Brain pericyte (primary cell): ENCODE data around the gene FUT6.
A peak's percentile ranks its signal among the peaks of the same experiment; 100 is the strongest.
"Not testable (repeated sequence)": the region's sequence is repeated elsewhere in the genome, so short reads cannot be mapped to it uniquely, and the experiment has no call there.

ENCODE experiments used
- DNase-seq: peaks from one replicate; pipeline ENCODE4 v3.0.0-alpha.2; 2012; ENCODE audit warnings: low read depth, low spot score

The FUT6 gene

DNA sequence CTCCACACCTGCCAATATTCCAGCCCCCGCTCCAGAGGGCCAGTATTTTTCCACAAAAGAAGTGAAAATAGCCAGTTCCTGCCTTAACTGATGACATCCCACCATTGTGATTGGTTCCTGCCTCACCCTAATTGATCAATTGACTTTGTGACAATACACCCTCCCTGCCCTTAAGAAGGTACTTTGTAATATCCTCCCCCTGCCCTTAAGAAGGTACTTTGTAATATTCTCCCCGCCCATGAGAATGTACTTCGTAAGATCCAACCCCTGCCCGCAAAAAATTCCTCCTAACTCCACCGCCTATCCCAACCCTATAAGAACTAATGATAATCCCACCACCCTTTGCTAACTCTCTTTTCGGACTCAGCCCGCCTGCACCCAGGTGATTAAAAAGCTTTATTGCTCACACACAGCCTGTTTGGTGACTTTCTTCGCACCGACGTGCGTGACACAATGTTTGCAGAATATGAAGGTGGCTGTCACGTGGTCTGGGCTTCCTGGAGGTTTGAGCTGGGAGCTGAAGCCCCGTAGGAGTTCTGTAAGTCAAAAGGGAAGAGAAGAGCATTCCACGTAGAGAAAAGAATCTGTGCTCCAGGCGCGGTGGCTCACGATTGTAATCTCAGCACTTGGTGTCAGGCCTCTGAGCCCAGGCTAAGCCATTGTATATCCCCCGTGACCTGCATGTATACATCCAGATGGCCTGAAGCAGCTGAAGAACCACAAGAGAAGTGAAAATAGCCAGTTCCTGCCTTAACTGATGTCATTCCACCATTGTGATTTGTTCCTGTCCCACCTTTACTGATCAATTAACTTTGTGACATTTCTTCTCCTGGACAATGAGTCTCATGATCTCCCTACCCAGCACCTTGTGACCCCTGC is 17.9 kb upstream of the FUT6 start:
- DNase-seq = no peak

DNA sequence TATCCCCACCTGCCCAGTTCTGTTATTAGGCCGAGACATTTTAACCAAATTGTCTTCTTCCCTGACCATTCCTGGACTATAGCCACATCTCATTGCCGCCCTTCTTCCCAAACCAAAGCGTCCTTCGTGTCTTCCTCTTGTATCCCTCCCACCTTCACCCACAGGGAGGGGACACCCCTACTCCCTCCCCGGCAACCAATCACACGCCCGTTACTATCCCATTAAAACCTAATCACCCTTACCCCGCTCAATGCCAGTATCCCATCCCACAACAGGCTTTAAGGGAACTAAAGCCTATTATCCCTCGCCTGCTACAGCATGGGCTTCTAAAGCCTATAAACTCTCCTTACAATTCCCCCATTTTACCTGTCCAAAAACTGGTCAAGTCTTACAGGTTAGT is 15.6 kb upstream of the FUT6 start:
- DNase-seq = not testable (repeated sequence)

DNA sequence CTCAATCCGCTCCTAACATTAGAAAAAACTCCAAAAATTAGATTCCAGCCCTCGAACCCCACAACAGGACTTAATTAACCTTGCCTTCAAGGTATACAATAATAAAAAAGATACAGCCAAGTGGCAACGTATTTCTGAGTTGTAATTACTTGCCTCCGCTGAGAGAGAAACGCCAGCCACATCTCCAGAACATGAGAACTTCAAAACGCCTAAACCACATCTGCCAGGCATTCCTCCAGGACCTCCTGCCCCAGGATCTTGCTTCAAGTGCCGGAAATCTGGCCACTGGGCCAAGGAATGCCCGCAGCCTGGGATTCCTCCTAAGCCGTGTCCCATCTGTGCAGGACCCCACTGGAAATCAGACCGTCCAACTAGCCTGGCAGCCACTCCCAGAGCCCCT is 14.6 kb upstream of the FUT6 start:
- DNase-seq = not testable (repeated sequence)

DNA sequence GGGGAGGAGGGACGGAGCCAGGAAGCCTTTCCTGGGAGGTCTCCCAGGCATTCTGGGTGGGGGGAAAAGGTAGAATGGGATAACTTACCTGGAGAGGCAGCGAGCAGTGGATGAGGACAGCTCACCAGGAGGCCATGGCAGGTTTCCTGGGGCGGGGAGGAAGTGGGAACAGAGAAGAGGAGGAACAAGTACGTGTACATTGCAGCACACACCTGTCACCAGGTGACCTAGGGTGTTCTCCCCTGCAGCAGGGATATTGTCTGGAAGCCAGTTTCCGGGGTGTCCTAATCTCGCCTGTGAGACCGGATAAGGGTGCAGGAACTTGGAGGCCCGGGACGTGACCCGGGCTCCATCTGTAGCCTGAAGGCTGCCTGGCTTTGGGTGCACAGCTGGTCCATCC is 11.8 kb upstream of the FUT6 start, which contains the start of gene FUT3:
Gene FUT3 (minus strand): TSS at position 148 of the 400 bp plus-strand sequence.
- no peak for DNase-seq

DNA sequence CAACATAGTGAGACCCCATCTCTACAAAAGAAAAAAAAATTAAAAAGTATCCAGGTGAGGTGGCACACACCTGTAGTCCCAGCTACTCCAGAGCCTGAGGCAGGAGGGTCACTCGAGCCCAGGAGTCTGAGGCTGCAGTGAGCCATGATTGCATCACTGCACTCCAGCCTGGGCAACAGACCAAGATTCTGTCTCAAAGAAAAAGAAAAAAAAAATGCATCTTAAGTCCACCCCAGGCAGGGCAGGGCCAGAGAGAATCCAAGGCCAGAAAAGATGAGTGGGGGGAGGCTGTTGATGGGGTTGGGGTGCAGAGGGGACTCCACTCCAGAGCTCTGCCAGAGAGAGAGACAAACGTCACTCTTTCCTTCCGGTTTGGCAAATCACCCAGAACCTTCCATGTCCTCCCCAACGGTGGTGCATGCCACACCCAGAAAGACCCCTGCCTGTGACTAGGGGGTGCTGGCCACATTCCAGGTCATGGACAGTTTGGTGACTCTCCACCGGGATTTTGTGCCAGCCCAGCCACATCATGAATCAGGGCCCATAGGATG is 11.3 kb upstream of the FUT6 start:
- DNase-seq = no peak

DNA sequence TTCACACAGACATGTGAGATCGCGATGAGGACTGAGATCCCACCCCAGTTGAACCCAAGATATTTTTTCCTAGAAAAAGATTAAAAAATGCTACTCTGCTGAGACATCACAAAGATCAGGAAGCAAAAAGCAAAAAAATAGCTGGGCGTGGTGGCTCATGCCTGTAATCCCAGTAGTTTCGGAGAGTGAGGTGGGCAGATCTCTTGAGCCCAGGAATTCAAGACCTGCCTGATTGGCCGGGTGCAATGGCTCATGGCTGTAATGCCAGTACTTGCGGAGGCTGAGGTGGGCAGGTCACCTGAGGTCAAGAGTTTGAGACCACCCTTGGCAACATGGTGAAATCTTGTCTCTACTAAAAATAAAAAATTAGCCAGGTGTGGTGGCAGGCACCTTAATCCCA is 10.7 kb upstream of the FUT6 start:
- DNase-seq = no peak

DNA sequence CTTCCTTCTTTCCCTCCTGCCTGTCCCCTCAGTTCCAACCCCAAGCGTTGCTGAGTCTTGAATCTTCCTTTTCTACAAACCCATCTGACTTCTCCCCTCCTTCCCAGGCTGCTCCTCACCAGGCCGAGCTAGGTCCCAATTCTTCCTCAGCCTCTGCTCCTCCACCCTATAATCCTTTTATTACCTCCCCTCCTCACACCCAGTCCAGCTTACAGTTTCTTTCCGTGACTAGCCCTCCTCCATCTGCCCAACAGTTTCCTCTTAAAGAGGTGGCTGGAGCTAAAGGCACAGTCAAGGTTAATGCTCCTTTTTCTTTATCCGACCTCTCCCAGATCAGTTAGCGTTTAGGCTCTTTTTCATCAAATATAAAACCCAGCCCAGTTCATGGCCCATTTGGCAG is 9.1 kb upstream of the FUT6 start:
- DNase-seq = not testable (repeated sequence)

DNA sequence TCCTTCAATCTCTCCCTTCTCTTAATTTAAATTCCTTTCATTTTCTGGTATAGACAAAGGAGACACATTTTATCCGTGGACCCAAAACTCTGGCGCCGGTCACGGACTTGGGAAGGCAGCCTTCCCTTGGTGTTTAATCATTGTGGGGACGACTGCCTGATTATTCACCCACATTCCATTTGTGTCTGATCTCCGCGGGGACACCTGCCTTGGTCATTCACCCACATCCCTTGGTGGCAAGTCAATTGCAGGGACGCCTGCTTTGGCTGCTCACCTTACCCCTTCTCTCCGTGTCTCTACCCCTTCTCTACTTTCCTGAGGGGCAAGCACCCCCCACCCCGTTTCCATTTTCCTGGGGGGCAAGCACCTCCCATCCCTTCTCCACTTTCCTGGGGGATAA is 8.3 kb upstream of the FUT6 start:
- not testable (repeated sequence) for DNase-seq

DNA sequence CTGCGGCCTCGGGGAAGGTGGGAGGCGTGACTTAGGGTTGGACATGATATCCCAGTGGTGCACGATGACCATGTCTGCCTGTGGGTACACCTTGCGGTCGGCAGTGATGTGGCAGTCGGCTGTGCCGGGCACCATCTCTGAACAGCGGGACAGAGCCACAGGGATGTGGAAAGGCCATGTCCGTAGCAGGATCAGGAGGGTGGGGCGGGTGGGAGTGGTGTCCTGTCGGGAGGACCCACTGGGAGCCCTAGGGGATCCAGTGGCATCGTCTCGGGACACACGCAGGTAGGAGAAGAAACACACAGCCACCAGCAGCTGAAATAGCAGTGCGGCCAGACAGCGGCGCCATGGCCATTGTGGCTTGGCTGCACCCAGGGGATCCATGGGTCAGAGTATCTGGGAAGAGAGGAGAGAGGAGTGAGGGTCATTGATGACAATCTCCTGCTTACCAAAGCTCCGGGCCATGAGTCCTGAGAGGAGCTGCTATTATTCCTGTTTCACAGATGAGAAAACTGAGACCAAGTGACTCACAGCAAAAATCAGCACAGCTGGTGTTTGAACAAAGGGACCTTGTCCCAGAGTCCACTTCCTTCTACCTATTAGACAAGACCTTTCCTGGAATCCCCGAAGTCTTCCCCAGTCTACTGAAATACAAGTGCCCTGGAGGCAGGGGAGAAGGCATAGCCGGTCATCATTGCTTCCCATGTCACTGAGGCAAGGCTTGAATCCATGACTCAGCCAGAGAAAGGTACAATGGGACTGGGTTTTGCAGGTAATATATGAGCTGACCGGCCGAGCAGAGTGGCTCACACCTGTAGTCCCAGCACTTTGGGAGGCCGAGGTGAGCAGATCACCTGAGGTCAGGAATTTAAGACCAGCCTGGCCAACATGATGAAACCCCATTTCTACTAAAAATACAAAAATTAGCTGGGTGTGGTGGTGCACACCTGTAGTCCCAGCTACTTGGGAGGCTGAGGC is 5.2 kb upstream of the FUT6 start:
- DNase-seq = no peak

DNA sequence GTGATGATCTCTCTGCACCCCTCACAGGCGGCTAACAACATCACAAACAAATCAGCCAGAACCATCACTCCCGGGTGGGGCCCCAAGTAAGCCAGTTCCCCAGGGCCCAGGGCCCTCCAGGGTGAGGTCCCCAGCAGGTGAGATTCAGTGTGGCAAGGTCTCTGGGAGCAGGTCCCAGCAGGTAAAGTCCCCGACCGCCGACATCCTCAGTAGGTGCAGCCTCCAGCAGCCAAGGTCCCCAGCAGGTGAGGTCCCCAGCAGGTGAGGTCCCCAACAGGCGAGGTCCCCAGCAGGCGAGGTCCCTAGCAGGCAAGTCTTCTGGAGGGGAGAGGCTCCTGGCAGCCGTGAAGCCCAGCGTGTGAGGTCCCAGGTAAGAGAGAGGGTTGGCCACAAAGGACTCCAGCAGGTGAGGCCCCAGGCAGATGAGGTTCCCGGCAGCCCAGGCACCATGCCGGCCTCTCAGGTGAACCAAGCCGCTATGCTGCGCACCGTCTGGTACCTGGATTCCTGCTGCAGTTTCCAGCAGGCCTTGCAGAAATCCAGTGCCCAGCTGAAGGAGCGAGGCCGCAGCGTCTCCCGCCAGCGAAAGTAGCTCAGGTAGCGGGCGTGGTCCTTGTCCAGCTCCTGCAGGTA is 3.9 kb upstream of the FUT6 start:
- DNase-seq = no peak

DNA sequence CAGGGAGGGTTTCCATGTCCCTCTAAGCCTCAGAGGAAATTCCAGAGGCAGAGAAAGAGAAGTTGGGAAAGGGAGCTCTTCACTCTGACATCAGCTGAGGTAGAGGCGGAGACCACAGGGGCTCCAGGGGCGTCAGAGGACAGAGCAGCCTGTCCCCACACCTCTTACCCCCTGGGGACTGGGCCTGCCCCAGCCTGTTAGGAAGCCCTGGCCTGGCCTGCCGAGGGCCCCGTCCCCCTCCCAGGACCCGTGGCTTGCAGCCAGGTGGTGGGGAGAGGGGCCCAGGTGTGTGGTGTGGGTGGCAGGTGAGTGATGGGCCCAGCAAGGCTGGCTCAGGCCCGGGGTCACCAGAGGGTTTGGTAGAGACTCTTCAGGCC is 2.2 kb upstream of the FUT6 start:
- not testable (repeated sequence) for DNase-seq

DNA sequence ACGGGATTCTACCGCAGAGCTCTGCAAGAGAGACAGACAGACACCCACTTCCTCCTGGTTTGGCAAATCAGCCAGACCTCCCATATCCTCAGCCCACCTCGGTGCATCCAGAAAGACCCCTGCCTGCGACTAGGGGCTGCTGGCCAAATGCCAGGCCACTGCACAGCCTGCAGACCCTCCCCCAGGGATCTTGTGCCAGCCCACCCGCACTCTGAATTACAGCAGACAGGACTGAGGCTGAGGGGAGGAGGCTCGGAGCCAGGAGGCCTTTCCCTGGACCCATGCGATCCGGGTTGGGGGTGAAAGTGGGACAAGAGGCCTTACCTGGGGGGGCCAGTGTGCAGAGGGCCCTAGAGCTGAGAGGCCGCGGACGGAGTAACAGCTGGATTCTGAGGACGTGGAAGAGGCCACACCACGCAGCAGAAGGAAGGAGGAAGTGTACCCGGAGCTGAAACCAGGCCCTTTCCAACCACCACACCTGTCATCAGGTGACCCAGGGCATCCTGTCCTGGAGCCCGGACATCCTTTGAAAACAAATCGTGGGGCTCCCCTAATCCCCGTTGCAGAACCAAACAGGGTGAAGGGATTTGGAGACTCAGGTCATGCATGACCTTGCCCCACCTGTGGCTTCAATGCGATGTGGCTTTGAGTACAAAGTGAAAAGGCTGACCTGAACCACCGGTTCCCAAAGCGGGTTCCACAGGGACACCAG is 993 bp downstream of the FUT6 start:
- no peak for DNase-seq

DNA sequence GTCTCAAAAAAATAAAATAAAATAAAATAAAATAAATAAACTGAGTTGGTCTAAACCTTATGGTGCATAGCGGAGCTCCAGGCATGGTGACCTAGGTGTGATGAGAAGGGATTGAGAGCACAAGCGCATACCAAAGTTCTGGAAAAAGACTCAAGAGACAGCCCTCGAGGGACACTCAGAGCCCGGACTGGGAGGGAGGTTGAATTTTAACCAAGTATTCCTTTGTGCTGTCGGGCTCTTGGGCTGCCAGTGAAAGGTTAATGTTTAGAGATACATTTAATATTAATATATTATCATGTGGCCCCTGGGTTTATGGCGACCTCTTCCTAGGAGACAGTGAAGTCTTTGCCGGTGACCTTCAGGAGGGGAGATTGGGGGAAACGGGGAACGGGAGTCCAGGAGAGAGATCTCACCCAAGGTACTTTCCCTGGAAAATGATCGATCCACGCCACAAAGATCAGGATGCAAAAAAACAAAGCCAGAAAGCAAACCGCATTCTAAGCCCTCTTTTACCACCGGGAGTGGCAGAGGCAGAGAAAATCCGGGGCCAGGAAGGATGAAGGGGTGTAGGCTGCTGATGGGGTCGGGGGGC is 1.6 kb downstream of the FUT6 start:
- DNase-seq = no peak

DNA sequence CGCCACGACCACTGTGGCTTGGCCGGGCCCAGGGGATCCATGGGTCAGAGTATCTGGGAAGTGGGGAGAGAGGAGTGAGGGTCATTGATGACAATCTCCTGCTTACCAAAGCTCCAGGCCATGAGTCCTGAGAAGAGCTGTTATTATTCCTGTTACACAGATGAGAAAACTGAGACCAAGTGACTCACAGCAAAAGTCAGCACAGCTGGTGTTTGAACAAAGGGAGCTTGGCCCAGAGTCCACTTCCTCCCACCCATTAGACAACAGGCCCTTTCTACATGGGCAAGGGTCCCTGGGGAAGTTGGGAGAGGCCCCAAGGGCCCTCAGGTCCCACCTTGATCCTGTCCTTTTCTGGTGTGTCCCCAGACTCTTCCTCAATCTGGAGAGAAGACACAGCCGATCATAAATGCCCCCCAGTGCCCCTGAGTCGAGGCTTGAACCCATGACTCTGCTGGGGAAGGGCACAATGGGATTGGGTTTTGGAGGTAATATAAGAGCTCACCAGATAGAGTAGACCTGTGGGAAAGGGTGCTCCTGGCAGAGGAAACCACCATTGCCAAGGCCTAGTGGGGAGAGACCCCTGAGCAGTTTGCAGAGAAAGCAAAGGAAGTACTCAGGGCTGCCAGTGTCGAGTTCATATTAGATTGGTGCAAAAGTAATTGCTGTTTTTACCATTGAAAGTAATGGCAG is 6.8 kb downstream of the FUT6 start:
- no peak for DNase-seq

DNA sequence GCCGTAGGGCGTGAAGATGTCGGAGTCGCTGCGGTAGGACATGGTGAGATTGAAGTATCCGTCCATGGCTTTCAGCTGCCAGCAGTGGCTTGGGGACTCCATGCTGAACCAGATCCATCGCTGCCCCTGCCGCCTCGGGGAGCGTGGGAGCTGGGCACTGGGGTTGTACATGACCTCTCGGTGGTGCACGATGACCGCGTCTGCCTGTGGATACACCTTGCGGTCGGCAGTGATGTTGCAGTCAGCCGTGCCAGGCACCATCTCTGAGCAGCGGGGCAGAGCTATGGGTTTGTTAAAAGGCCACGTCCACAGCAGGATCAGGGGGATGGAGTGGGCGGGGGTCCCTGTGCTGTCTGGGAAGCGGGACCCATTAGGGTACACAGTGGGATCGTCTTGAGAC is 7.4 kb downstream of the FUT6 start:
- DNase-seq = no peak

DNA sequence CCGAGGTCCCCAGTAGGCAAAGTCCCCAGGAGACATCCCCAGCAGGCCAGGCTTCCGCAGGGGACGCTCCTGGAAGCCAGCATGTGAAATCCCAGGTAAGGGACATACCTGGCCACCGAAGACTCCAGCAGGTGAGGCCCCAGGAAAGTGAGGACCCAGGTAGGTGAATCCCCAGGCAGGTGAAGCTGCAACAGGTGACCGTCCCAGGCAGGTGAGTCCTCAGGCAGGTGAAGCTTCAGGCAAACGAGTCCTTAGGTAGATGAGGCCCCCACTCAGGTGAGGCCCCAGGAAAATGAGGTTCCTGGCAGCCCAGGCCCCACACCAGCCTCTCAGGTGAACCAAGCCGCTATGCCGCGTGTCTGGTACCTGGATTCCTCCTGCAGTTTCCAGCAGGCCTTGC is 8.3 kb downstream of the FUT6 start:
- no peak for DNase-seq

DNA sequence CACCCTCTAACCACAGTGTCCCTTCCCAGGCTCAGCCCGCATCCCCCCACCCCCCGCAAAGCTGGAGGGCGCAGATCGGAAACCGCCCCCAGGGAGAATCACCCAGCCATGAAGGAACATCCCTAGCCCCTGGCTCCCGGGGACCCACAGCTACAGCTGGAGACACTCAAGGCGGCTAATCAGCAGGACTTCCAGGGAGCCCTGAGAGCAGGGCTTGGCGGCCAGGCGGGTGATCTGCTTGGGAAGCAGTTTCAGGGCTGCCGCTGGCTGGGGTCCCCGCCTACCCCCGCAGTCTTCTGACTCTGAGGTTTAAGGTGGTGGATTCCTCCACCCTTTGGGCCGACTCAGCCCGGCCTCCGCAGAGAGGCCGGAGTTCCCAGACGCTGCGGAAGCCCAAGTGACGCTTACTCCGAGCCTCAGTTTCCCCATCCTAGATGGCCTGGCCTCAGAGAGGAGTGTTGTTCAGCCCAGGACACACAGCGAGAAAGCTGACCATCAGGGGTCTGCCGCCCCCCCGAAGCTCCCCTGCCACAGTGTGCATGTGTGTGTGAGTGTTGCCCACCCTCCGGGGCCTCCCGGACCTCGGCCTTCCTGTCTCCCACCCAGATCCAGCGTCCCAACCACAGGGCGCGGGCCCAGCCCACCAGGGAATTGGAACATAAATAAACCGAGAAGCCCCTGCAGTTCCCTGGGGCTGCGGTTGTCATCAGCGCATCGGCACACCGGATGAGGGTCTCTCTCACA is 9.8 kb downstream of the FUT6 start:
- no peak for DNase-seq

DNA sequence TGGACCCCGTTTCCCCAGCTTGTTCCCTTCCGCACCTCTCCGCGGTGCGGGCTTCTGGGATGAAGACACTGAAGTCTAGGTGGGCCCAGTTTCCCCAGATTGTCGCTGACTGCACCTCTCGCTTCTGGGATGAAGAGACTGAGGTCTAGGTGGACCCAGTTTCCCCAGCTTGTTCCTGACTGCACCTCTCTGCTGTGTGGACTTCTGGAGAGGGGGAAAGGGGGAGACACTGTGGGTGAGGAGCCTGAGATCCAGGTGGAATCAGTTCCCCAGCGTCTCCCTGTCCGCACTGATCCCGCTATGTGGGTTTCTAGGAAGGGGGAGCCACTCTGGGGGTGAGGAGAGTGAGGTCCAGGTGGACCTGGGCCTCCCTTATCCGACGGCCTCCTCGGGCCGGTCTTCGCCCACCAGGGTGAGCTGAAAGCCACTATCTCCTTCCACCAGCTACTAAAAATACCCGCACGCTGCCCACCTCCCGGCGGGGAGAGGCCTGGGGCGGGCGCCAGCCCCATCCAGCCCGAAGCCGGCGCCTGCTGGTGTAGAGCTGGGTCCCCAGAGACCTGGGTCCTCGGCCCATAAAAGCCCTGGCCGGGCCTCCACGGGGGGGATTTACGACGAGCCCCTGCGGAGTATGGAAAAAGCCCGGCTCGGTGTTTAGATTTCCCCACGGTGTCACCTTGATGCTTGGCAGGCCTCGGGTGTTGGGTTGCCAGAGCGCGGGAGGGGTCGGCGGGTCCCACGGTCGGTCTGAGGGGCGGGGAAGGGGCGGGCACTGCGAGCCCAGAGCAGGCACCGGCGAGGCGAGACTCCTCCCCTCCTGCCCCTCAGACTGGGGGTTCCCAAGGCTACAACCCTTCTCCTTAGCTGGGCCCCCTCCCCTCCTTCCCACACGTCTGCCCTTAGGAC is 10.6 kb downstream of the FUT6 start:
- DNase-seq = peak; percentile 16
